Measurements from ENCODE around the gene CPNE4.
"Not testable (repeated sequence)": the region's sequence is repeated elsewhere in the genome, so short reads cannot be mapped to it uniquely, and the experiment has no call there.

The CPNE4 gene

DNA sequence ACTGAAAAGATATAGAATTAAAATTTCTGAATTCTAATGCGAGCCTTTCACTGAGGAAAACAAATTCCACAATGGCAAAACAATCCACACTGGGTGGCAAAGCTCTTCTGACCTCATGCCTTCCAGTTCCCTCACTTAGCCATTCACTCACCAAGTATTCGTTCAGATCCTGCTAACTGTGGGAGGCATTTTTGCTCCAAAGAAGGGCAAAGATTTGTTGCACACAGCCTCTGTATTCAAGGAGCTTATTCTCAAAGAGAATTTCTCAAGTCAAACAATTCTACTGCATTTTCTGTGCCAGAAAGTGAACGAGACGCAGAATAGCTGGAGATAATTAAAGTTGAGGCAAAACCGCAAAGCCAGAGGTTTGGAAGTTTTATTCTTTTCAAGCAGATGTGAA is 77.3 kb downstream of the CPNE4 start:
- DNase-seq = no peak

GRCh38 chr3:131948806-131949205 is 86.0 kb downstream of the CPNE4 start:
- DNase-seq = no peak

- no peak for DNase-seq
These were observed 90.1 kb downstream of the CPNE4 start for GRCh38 chr3:131944676-131945075.

DNA sequence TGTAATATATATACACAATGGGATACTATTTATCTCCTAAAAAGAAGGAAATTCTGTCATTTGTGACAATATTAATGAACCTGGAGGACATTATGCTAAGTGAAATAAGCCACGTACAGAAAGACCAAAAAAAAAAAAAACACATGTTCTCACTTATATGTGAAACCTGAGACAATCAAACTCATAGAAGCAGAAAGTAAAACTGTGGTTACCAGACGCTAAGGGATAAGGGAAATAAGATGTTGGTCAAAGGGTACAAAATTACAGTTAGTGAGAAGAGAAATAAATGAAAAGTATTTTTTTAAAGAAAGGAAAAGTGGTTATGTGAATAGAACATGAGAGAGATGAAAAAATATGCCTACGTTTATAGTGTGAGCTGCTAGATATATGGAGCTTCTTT is 101.1 kb downstream of the CPNE4 start:
- DNase-seq = no peak

- DNase-seq = no peak
These were observed 106.2 kb downstream of the CPNE4 start for GRCh38 chr3:131928593-131928992.

DNA sequence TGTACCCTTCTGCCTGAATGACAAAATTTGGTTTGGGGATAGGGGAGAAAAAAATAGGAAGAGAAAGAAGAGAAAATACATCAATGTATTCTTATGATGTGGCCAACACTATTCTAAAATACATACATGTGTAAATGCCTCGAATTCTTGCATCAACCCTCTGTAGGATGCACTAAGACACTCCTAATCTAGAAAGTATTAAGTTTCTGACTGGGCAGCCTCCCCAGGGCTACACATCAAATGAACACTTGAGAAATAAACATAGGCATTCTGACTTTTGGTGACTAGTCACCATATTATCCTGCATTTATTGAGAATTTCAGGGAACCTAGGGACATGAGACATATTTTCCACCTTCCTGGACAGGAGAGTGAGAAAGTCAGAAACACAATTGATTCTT is 109.2 kb downstream of the CPNE4 start:
- no peak for DNase-seq

- DNase-seq = no peak
These were observed 112.5 kb downstream of the CPNE4 start for GRCh38 chr3:131922356-131922755.

DNA sequence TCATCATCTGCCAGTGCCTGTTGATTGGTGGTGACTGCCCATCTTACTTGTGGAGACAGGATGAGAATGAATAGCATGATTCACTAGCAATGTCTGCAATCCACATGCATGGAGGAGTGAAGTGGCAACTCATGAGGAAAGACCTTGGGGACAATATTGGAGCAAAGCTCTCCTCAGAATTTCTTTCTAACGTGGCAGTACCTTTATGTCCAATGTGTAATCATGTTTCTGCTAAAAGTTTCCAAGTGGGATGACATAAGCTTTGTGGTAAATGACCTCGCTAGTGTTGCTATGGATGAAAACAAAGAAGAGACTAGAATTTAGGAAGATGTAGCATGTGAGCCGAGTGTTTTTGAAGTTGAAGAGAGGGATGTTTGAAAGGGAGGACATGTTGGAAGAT is 117.8 kb downstream of the CPNE4 start:
- no peak for DNase-seq

GRCh38 chr3:131914090-131914691 is 120.6 kb downstream of the CPNE4 start:
- no peak for DNase-seq

- no peak for DNase-seq
These were observed 122.6 kb downstream of the CPNE4 start for GRCh38 chr3:131912255-131912654.

DNA sequence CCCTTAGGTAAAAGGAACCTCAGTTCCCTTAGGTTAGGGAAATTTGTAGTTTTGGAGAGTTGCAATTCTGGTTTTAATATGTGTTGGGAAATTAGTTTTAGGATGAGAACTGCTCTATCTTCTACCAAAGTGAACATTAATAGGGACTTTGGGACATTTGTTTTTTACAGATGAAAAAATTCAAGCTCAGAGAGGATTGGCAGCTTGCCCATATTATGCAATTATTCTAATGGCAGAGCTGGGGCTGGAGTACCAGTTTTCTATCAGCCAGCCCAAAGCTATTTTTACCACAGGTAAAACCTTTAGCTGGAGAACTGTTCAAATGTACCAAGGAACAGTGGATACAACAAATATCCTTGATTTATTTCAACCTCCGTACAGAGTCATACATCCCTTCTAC is 127.0 kb downstream of the CPNE4 start:
- DNase-seq = no peak

DNA sequence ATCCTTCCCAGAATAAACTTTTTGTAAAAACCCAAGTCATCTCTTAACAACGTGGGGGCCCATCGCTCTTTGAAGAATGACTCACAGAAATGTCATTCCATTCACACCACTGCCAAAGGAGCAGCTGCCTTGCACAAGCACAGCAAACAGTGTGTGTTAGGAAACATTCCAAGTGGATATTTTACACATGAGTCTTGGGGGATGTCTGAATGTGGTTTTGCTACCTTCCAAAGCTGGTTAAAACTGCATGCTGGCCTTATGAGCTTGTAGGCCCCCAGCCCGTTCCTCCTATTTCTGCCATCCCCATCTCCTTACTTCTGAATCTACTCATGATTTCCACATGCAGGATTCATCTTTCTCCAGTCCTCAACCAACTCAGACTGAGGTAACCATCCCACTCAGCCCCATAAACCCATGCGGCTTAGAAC is 130.8 kb downstream of the CPNE4 start:
- DNase-seq = no peak

DNA sequence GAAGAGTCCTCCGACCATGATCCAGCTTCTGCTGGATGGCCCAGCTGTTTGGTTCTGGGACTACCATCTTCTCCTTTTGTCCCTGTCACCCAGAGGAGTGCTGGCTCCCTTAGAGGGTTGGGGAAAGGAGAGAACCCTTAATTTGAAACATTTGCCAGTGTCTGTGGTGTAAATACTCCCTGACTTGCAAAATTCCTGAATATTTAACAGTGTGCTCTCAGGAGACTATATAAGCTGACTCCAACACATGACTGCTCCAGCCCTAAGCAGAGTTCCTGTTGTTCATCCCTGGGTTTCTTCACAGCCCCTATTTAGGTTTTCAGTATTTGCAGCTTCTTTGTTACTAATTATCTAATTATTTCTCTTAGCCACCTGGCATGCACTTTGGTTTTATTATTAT is 133.1 kb downstream of the CPNE4 start:
- no peak for DNase-seq

DNA sequence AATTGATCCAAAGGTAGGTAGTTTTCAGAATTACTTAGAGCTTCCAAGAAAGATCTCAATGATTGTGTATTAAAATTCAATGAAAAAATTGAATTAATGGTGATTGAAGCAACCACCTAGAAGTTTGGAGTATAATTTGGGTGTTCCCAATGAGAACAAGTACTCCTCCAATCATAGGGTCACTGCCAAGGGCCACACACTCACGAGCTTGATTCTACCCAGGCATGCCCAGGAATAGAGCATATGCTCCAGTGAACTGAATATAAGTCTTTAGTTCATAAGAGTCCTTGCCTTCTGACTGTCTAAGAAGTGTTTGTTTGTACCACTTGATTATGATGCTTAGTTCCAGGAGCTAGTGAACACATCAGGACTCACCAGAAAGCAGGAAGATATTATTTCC is 133.9 kb downstream of the CPNE4 start:
- no peak for DNase-seq

DNA sequence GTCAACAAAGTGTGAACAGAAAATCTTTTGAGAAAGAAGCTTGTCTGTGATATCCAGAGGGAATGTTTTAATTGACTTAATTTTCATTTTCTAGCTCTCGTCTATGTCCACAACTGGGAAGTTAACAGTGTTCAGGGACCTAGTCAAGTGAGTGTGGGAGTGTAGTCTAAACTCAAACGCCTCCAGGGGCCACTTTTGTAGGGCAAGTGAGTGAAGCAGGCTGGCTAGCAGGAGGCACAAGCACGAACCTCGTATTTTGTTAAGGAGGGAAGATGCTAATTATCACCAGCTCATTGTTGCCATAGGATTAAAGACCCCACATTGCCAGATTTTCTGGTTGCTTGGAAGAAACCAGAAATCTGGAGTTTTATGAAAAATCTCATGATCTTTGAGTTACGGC is 135.8 kb downstream of the CPNE4 start:
- no peak for DNase-seq

- no peak for DNase-seq
These were observed 136.5 kb downstream of the CPNE4 start for GRCh38 chr3:131898346-131898745.

DNA sequence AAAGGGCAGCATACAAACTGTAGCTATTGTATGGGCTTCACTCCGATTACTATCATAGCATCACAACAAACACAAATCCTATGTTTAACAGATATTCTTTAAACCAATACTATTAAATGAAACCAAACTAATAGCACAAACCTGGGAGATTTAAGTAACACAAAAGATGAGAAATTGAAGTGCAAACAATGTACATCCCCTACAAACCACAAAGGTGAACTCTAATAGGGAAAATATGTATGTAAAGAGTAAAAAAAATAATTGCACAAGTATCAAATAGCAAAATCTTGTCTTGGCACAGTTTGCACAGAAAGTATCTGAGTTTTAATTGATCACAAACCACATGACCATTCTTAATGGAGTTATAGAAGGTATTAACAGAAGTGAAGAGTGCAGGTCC is 138.5 kb downstream of the CPNE4 start:
- no peak for DNase-seq

DNA sequence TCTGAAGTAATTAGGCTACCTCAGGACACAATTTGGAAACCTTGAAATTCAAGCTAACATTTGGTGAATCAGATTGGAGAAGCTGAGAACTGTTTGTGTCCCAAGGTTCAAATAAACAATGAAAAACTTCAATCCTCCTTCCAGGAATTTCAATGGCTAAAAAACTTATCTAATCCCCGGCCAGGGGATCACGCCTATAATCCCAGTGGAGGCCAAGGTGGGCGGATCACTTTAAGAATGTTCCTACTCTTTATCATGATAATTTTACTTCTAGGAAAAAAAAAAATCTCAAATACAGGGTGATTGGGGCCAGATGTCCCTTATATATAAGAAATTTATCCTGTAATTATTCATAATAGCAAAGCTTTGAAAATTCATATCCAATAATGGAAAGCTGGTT is 139.0 kb downstream of the CPNE4 start:
- no peak for DNase-seq

- DNase-seq = no peak
These were observed 142.5 kb downstream of the CPNE4 start for GRCh38 chr3:131892331-131892730.

- not testable (repeated sequence) for DNase-seq
These were observed 148.9 kb downstream of the CPNE4 start for GRCh38 chr3:131885871-131886270.

DNA sequence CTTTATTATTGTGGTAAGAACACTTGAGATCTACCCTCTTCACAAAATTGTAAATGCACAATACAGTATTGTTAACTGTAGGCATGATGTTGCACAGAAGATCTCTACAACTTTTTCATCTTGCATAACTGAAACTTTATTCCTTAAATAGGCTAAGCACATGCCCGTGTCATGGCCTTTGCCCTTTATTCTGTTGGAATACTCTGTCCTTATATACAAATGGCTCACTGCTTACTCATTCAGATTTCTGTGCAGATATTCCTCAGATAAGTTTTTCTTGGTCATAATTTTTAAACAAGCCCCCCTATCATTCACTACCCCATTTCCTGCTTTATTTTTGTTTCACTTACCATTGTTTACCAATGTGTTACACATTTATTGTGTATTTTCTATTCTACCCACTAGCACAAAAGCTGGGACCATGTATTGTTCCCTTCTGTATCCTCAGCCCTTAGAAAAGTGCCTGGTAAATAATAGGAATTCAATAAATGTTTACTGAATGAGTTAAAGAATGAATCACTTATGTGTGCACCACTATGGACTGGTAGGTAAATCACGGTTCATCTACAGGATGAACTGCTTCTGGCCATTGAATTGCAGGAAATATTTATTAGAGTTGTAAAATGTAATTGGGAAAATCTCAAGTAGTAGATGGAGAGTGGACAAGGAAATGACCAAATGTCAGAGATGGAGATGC is 151.0 kb downstream of the CPNE4 start:
- no peak for DNase-seq

GRCh38 chr3:131883086-131883485 is 151.7 kb downstream of the CPNE4 start:
- DNase-seq = no peak

DNA sequence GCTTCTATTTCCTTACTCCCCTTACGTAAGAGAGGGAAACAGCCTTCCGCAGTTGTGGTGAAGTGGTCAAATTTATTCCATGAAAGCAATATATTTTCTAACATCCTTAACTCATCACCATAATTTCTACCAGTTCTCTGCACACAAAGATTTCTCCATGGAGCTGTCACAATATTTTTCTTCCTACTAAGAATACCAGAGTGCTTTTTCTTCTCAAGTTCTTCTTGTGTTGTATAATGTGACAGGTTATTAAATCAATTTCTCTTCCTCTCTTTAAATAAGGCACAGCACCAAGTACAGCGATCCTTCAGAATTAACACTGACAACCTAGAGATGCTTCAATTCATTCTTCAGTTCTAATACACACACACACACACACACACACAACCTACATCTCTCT is 153.0 kb downstream of the CPNE4 start:
- no peak for DNase-seq

DNA sequence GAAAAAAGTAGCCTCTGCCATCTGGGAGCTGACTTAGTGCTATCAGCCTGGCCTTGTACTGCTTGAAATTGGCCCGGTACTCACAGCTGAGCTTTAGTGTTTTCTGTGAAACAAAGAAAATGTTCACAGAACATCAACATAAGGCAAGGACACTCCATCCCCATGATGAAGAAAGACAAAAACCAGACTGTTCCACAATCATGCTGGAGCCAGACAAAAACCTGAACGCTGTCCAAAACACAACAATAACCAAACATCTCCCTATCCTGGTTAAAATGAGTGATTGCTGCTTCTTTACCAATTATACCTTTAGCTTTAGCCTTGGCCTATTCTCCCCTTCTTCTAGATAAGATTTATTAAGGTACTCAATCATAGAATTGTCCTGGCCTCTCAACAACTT is 153.9 kb downstream of the CPNE4 start:
- no peak for DNase-seq

DNA sequence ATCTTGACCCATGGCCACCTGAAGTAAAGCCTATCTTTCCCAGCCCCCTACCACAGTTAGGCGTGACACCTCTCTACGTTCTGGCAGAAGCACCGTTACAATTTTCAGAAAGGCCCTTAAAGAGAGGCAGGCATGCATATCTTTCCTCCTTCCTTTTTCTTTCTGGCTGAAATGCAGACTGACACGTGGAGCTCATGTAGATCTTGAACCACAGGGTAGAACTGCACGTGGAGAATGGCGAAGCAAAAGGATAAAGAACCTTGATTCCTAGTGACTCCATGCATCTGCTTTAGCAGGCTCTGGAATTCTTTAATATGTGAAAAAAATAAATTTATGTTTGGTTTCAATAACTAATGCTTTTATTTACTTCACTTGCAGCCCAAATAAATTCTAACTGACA is 166.6 kb downstream of the CPNE4 start:
- no peak for DNase-seq
